ENCODE data around the gene BMP6.

DNA sequence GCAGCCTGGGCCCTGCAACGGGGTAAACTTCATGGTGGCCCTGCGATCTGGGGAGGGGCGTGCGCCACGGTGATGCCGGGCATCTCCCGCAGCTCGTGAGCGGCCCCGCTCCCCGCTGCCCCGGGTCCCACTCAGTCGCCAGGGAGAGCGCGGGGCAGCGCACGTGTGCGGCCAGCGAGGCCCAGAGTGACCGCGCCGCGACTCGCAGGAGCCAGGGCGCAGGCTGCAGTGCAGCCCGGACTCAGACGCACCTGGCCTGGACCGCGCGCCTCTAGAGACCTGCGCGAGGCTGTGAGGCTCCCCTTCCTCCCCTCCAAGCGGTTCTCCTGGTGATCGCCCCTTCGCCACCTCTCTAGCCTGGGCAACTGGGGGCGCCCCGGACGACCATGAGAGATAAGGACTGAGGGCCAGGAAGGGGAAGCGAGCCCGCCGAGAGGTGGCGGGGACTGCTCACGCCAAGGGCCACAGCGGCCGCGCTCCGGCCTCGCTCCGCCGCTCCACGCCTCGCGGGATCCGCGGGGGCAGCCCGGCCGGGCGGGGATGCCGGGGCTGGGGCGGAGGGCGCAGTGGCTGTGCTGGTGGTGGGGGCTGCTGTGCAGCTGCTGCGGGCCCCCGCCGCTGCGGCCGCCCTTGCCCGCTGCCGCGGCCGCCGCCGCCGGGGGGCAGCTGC, 652 bp downstream of the BMP6 start:
- TF ChIP-seq, protein P1, sequence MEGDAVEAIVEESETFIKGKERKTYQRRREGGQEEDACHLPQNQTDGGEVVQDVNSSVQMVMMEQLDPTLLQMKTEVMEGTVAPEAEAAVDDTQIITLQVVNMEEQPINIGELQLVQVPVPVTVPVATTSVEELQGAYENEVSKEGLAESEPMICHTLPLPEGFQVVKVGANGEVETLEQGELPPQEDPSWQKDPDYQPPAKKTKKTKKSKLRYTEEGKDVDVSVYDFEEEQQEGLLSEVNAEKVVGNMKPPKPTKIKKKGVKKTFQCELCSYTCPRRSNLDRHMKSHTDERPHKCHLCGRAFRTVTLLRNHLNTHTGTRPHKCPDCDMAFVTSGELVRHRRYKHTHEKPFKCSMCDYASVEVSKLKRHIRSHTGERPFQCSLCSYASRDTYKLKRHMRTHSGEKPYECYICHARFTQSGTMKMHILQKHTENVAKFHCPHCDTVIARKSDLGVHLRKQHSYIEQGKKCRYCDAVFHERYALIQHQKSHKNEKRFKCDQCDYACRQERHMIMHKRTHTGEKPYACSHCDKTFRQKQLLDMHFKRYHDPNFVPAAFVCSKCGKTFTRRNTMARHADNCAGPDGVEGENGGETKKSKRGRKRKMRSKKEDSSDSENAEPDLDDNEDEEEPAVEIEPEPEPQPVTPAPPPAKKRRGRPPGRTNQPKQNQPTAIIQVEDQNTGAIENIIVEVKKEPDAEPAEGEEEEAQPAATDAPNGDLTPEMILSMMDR (conservative IDR thresholded peaks at IDR 0.05), result no peak
- TF ChIP-seq ZFX (IDR thresholded peaks at IDR 0.05), result no peak

Data from C4-2B (cell line).